CD4-positive, alpha-beta T cell (primary cell): Measurements from ENCODE around the gene RERE. TPM values are rescaled to one million over a fixed set of nuclear protein-coding genes. Genes with fewer than 3 reads are reported as not detected.

ENCODE experiments used
- ATAC-seq: fragments of 200-7000 bp; cut with Tn5 transposase; one replicate; pipeline ENCODE4 v1.10.0; 2022; ENCODE audit warnings: mild to moderate bottlenecking; ENCODE audit not compliant: poor library complexity
- CTCF ChIA-PET: fragments of 350-600 bp; sonication (Branson Sonifier 250); formaldehyde crosslinking; loops from one replicate; lab custom pipeline; 2021; ENCODE audit warnings: antibody characterized with exemption, inconsistent platforms; lab: Charles Lee
- POLR2A ChIA-PET: fragments of 350-600 bp; sonication (Branson Sonifier 250); formaldehyde crosslinking; loops from one replicate; lab custom pipeline; 2021; ENCODE audit warnings: antibody characterized with exemption, inconsistent platforms; lab: Charles Lee
- DNase-seq, 14 experiments: peaks; one replicate each; pipeline ENCODE4 v3.0.0-alpha.2; 2013 to 2020; ENCODE audit warnings: mixed read lengths in 2 of 14
- H3K27ac ChIP-seq, 2 donors: one replicate each; pipeline versions ENCODE4 v1.5.1 to v1.7.0; 2013; ENCODE audit warnings: low read length in 2 of 2, low read depth in 1 of 2, mild to moderate bottlenecking in 1 of 2
- H3K27me3 ChIP-seq, 2 experiments: 1 replicate in 1 of 2; 2 replicates in 1 of 2; pipeline versions ENCODE4 v1.6.1 to v1.7.0; 2013; ENCODE audit warnings: low read length in 2 of 2, control low read depth in 1 of 2, mild to moderate bottlenecking in 1 of 2, moderate library complexity in 1 of 2; ENCODE audit not compliant: insufficient read depth in 2 of 2, control insufficient read depth in 1 of 2
- H3K36me3 ChIP-seq: one replicate; pipeline ENCODE4 v1.6.1; 2013; ENCODE audit warnings: low read length, control low read depth; ENCODE audit not compliant: insufficient read depth
- H3K4me1 ChIP-seq: one replicate; pipeline ENCODE4 v1.6.1; 2013; ENCODE audit warnings: low read length, control low read depth; ENCODE audit not compliant: insufficient read depth
- H3K4me3 ChIP-seq: one replicate; pipeline ENCODE4 v1.5.1; 2013; ENCODE audit warnings: mild to moderate bottlenecking, low read length, moderate library complexity
- H3K9me3 ChIP-seq, 2 experiments: 1 replicate in 1 of 2; 2 replicates in 1 of 2; pipeline versions ENCODE4 v1.6.1 to v1.7.0; 2013; ENCODE audit warnings: low read length in 2 of 2, mild to moderate bottlenecking in 2 of 2, control low read depth in 1 of 2, moderate library complexity in 1 of 2; ENCODE audit not compliant: control insufficient read depth in 1 of 2, insufficient read depth in 1 of 2
- H3K27ac Mint-ChIP-seq: one replicate; pipeline ENCODE4 v1.8.0; 2020; ENCODE audit warnings: mixed read lengths
- H3K27me3 Mint-ChIP-seq: one replicate; pipeline ENCODE4 v1.8.0; 2021; ENCODE audit warnings: mixed read lengths
- H3K36me3 Mint-ChIP-seq: one replicate; pipeline ENCODE4 v1.8.0; 2021; ENCODE audit warnings: low read depth, mixed read lengths
- H3K4me1 Mint-ChIP-seq: one replicate; pipeline ENCODE4 v1.8.0; 2021; ENCODE audit warnings: low read depth, mixed read lengths
- H3K4me3 Mint-ChIP-seq: one replicate; pipeline ENCODE4 v1.8.0; 2020; ENCODE audit warnings: mild to moderate bottlenecking, mixed read lengths
- H3K9me3 Mint-ChIP-seq: one replicate; pipeline ENCODE4 v1.8.0; 2020; ENCODE audit warnings: mixed read lengths
- CTCF ChIP-seq: fragments of 200-600 bp; IDR thresholded peaks from one replicate; pipeline ENCODE4 v1.8.0; 2022; ENCODE audit warnings: antibody characterized with exemption, mild to moderate bottlenecking
- intact Hi-C, 2 experiments: fragments of 100-400 bp; cut with DNase I in 1 of 2; cut with micrococcal nuclease in 1 of 2; formaldehyde crosslinking; loops; one replicate each; pipeline versions ENCODE4 v1.15.1 to v1.9.0; 2023 to 2025; cut with DNase I, micrococcal nuclease
- total RNA-seq, 174 experiments: library from RNA in 2 of 174; stranded (reverse) in 2 of 174; gene quantifications; one replicate each; pipeline ENCODE4 v1.2.3 and lab custom pipeline; 2021 to 2026

The RERE gene
- total RNA-seq, 2 experiments from 2014 or later, result 78.4 to 84.0 TPM

- H3K4me1 ChIP-seq, result no peaks in the 10 kb centered on the region
- DNase-seq, result no peak
- no peak for ATAC-seq
- Mint-ChIP-seq H3K36me3 (no peaks in the 10 kb centered on the region), H3K27ac (no peak overlapping the region), H3K4me3 (no peak overlapping the region), H3K27me3 (no peaks in the 10 kb centered on the region), H3K9me3 (no peaks in the 10 kb centered on the region), H3K4me1 (peaks cover 27% of the 10 kb centered on the region)
- CTCF ChIA-PET, result no interaction called here
- POLR2A ChIA-PET, result no interaction called here
- no peaks in the 10 kb centered on the region for H3K27me3 ChIP-seq
- H3K27ac ChIP-seq, result no peak overlapping the region
- H3K36me3 ChIP-seq, result no peaks in the 10 kb centered on the region
- H3K9me3 ChIP-seq, result no peaks in the 10 kb centered on the region
- no peak overlapping the region for H3K4me3 ChIP-seq
- no peak for TF ChIP-seq CTCF
- intact Hi-C loops, result no loop called here
These were observed 143.0 kb downstream of the RERE start for GRCh38 chr1:8674481-8674880.

GRCh38 chr1:8671306-8671917, 146.0 kb downstream of the RERE start:
- H3K27ac ChIP-seq, result no peak overlapping the region
- peak; percentile 70 for TF ChIP-seq CTCF
- no peaks in the 10 kb centered on the region for H3K27me3 ChIP-seq
- Mint-ChIP-seq H3K27me3 (no peaks in the 10 kb centered on the region), H3K4me3 (no peak overlapping the region), H3K9me3 (no peaks in the 10 kb centered on the region), H3K27ac (no peak overlapping the region), H3K4me1 (peaks cover 29% of the 10 kb centered on the region), H3K36me3 (no peaks in the 10 kb centered on the region)
- ATAC-seq, result no peak
- no peaks in the 10 kb centered on the region for H3K9me3 ChIP-seq
- ChIA-PET POLR2A (no interaction called here), CTCF (interaction anchor here (0.7 to 3.0 kb wide), 11 partner anchors 9 to 177 kb away, joined by 3 to 15 read pairs (median 3); no protein-coding TSS in a partner anchor)
- intact Hi-C loops, result loop anchor here in 1 of 2 experiments (1.0 kb wide), 1 partner anchor 110 kb away; no protein-coding TSS in a partner anchor
- no peak overlapping the region for H3K4me3 ChIP-seq
- peaks cover under 1% of the 10 kb centered on the region for H3K4me1 ChIP-seq
- DNase-seq, result peak in 4 of 14 experiments; percentile 31 to 69 (median 56)
- no peaks in the 10 kb centered on the region for H3K36me3 ChIP-seq

GRCh38 chr1:8670371-8670818, 147.0 kb downstream of the RERE start:
- Mint-ChIP-seq H3K36me3 (no peaks in the 10 kb centered on the region), H3K4me3 (no peak overlapping the region), H3K27ac (no peak overlapping the region), H3K9me3 (no peaks in the 10 kb centered on the region), H3K4me1 (peaks cover 29% of the 10 kb centered on the region), H3K27me3 (no peaks in the 10 kb centered on the region)
- ChIA-PET POLR2A (interaction anchor here (1.0 kb wide), 1 partner anchor 31 kb away, joined by 3 read pairs; no protein-coding TSS in a partner anchor), CTCF (interaction anchor here (0.6 to 3.0 kb wide), 6 partner anchors 10 to 178 kb away, joined by 3 to 15 read pairs (median 4); no protein-coding TSS in a partner anchor)
- no peak for ATAC-seq
- Histone ChIP-seq H3K36me3 (no peaks in the 10 kb centered on the region), H3K27me3 (no peaks in the 10 kb centered on the region), H3K4me3 (no peak overlapping the region), H3K4me1 (peaks cover 3% of the 10 kb centered on the region), H3K27ac (no peak overlapping the region), H3K9me3 (no peaks in the 10 kb centered on the region)
- intact Hi-C loops, result no loop called here
- DNase-seq, result no peak
- no peak for TF ChIP-seq CTCF
